Activated CD8-positive, alpha-beta memory T cell treated with anti-CD3 and anti-CD28 coated beads, Interleukin-2, amount 50 U/mL, for 1 hour (primary cell): ENCODE results near the gene PDILT.

Experiments used
- DNase-seq: peaks from one replicate; pipeline ENCODE4 v3.0.0-alpha.2; 2020; ENCODE audit errors: extremely low read depth

Gene PDILT

DNA sequence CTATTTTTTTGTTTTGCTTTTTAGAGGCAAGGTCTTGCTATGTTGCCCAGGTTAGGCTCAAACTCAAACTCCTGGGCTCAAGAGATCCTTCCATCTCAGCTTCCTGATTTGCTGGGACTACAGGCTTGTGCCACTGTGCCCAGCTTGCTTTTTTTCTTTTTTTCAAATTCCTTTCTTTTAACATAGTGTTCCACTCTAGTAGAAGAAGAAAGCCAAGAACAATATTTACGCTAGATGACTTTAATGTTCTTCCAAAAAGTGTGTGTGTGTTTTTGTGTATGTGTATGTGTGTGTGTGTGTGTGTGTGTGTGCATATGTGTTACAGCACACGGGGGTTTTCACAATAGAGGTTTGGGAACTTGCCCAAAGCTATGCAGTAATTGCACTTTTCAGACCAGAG is 41.3 kb downstream of the PDILT start:
- no peak for DNase-seq

DNA sequence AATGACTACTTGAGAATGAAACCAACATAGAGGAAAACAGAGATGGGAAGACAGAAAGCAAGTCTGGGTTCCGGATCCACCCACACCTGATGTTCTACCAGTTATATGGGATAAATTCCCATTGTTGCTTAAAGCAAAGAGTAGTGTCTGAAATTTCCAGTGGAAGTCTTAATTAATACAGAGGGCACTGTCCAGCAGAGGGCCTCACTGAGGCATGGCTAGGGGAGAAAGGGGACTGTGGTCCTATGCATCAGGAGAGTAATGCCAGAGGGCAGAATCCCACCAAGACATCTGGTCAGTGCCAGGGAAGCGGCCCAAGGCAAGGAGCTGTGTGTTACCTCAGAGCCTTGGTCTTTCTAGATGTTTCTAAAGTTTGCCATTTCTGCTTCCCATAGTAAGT is 44.5 kb downstream of the PDILT start:
- DNase-seq, result no peak

DNA sequence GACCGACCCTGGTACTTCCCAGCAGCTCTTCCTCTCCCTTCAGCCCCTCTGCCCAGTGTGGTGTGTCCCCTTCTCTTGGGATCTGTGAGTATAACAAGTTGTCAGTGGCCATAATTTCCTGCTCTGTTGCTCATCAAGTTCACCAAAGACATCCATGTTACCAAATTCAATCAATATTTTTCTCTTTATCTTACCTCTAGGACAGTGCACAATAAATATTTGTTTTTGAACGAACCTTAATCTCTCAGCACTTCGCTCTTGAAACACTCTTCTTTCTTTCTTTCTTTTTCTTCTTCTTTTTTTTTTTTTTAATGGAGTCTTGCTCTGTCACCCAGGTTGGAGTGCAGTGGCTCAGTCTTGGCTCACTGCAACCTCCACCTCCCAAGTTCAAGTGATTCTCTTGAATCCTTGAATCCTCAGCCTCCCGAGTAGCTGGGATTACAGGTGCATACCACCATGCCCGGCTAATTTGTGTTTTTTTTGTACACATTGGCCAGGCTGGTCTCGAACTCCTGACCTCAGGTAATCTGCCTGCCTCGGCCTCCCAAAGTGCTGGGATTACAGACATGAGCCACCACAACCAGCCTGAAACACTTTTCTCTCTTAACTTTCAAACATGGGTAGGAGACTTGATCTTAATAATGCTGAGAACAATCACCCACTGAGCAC is 49.3 kb downstream of the PDILT start:
- no peak for DNase-seq

DNA sequence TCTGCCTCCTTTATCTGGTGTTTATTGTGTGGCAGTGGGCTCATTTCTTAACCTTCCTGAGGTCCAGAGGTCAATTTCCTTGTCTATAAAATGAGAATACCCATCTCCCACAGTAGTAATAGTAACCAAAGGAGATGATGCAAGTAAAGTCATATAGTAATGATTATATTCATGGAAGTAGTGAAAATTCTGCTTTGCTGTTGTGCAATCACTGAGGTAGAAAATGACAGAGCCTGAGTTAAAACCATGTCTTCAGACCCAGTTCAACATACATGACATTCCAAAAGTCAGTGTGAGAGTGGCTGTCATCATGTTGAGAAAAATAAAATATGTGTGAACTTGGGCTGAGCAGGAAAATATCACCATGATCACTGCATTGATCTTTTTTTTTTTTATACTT is 51.2 kb downstream of the PDILT start:
- no peak for DNase-seq

DNA sequence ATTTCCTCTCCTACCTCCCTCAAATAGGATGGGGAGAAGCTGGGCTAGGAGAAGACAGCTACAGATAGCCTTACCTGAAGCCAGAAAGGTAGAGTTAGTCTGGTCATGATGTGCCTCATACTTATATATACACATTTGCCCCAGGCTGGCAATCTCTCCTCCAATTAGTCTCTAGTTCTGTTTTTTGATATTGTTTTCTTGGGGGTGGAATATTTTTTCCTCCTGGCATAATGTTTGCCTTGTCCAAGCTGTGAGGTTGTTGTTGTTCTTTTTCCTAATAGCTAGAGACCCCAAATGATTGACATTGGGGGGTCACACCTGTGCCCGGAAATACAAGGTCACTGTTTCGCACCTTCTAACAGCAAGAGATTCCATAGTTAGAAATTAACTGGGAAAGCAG is 51.9 kb downstream of the PDILT start, which contains the start of gene UMOD:
Gene UMOD, minus strand, starts transcription at position 101 of the 400 bp plus-strand sequence. CDS start 1,978 bp downstream, outside the sequence.
- DNase-seq, result no peak

DNA sequence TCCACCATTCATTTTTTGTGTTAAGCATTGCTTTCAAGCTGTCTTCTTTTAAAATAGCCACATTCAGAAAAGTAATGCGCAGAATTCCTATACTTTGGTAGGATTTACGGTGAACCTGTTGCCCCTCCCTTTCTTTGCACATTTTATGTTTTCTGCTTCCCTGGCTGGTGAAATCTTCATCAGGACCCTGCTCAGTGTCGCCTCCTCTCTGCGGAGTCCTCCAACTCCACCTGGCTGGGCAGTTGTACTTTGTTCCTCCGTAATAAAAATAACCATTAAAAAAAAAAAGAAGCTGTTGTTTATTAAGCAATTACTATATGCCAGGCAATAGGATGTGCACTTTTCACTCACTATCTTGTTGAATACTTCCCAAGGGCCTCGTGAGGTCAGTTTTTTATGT is 54.9 kb downstream of the PDILT start:
- no peak for DNase-seq

DNA sequence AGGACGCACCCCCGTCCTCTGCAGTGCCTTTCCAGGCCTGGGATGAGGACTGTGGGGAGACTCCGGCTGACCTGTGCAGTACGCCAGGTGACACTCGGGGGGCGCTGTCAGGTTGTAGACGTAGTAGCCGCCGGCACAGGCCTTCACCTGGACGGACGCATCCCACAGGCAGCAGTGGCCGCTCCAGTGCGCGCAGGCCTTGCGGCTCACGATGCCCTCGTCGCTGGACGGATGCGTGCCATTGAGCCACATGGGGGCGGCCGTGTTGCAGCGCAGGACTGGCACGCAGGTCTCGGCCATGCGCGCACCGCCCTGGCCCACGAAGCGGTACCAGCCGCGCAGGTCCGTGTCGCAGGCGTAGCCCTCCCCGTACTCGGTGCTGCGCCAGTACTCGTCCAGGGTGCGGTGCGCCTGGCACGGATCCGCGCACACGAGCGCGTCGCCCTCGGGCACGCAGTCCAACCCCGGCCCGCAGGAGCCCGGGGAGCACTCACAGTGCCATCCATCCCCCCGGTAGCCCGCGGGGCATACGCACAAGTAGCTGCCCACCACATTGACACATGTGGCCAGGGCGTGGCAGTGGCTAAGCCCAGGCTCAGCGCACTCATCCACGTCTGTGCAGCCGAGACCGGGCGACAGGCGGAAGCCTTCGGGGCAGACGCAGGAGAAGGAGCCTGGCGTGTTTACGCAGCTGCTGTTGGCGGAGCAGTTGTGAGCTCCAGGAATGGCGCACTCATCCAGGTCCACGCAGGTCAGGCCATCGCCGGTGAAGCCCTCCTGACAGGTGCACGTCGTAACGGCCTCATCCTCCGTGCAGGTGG is 56.0 kb downstream of the PDILT start:
- no peak for DNase-seq

DNA sequence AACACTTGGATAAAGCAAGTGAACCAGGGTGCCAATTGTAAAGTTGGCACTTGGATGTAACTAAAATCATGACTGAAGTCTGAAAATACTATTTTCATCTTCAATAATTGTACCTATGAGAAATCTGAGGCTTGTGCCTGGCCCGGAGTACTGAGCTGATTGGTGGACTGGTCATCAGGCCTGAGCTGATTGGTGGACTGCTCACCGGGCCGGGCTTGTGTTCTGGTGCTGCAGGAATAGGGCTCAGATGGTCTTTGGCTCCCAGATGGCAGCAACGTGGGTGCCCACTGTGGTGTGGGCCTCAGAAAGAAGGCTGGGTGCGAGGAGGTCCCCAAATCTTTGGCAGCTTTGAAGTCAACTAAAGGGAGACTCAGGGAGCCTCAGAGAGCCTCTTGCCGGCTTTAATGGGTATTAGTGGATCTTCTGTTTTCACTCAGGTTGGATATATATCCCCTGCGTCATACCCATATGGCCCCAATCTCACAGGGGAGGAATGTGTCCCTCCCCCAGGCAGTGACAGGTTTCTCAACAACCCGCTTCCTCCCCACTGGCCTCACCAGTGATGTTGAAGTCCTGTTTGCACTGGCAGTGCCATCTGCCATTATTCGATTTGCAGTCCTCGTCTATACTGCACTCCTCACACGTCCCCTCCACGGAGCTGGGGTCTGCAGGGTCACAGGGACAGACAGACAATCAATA is 56.7 kb downstream of the PDILT start:
- no peak for DNase-seq

DNA sequence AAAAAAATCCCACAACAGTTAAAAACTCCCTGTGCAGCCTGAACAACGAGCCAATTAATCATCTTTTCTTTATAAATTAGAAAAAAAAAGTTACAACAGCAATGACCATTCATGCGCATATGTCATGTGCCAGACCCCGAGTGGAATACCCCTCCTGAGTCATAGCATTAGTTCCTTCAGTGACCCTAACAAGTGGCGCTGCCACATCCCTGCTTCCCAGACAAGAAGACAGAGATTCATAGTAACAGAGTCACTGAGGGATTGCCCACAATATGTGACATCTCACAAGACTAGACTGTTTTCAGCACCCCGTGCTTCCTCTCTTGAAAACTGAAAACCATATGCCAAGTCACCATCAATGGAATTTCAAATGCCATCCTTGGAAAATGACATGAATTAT is 59.9 kb downstream of the PDILT start:
- DNase-seq, result no peak

DNA sequence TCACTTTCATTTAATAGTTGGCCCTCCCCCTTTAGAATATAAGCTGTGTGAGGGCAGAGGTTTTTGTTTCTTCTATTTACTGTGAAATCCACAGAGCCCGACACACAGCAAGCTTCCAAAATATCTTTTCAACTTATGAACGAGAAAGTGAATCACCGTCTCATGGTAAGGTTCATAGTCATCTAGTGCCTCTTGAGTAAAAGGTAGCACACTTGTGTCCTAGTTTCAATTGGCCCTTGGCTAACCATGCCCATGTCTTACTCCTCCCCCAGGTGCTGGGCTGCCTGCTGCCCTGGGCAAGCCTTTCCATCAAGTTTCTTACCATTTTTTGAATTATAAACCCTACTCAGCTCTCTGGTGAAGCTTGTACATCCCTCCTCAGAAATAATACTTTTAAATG is 64.8 kb downstream of the PDILT start:
- DNase-seq, result no peak

DNA sequence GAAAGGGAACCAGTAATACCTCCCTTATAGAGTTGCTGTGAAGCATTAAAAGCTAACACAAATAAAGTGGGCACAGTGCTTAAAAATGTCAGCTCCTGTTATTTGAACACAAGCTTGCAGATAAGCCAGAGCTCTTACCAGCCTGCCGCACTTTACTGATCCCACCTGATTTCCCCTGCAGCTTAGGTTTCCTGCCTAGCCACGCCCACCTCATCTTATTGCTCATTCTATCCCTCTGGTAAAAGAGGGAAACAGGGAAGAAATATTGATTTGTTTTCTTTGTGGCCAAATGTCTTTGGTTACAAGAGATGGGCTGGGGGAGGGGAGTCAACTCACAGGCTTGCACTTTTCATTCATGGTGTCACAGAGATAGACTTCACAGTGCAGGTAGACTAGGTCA is 67.6 kb downstream of the PDILT start:
- DNase-seq, result no peak

DNA sequence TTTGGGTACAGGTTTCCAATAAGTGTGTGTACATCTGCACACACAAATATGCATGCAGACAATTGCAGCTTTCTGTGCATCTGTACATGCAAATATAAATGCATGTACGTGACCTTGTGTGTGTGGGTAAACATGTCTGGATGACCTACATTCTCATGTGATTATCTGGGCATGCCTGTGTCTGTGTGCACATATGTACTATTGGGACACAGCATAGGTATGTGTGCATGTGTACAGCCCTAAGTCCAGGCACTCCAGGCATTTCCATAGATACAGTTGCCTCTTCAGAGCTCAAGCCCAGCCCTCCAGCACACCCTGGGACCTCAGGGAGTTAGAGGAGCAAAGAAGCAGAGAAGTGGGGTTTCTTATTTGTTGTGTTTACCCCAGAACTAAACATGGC is 70.1 kb downstream of the PDILT start:
- no peak for DNase-seq

DNA sequence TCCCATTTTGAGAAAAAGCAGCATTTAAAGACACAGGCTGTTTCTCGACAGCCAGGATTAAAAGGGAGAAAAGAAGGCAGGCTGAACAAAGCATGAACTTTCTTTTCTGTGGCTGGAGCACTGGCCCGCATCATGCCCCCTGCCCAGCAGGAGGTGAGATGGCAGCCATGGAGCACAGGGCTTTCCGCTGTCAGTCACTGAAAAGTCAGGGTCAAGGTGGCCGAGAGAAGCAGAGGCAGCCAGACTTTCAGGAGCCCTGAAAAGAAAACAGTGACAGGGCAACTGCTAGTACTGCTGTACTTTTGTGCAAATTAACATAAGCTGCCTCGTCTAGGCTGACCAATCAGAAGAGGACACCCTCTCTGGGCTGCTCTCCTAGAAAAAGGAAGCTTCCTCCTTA is 71.4 kb downstream of the PDILT start:
- no peak for DNase-seq

DNA sequence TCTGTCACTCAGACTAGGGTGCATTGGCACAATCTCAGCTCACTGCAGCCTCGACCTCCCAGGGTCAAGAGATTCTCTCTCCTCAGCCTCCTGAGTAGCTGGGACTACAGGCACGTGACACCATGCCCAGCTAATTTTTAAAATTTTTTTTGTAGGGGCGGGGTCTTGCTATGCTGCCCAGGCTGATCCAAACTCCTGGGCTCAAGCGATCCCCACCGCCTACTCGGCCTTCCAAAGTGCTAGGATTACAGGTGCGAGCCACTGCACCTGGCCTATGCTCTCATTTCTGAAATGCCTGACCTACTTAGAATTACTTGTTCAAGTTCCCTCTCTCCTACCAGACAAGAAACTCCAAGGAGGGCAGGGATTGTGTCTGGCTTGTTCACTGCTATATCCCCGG is 72.1 kb downstream of the PDILT start:
- no peak for DNase-seq

DNA sequence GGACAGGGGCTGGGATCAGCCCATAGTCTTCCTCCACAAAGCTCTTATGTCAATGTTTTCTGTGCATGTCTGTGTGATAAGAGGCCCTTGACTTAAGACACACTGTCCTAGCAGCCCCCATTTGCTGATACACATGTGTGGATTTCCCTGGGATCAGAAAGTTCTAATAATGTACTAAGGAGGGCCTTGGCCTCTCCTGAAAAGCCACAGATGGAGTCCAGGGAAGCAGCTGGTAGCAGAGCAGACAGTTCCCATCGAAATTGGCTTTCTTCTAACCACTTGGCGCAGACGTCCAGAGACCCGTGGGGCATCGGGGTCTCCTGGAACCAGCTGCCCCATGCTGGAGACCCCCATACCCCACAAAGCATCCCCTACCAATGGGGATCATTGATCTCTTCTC is 72.9 kb downstream of the PDILT start:
- no peak for DNase-seq

DNA sequence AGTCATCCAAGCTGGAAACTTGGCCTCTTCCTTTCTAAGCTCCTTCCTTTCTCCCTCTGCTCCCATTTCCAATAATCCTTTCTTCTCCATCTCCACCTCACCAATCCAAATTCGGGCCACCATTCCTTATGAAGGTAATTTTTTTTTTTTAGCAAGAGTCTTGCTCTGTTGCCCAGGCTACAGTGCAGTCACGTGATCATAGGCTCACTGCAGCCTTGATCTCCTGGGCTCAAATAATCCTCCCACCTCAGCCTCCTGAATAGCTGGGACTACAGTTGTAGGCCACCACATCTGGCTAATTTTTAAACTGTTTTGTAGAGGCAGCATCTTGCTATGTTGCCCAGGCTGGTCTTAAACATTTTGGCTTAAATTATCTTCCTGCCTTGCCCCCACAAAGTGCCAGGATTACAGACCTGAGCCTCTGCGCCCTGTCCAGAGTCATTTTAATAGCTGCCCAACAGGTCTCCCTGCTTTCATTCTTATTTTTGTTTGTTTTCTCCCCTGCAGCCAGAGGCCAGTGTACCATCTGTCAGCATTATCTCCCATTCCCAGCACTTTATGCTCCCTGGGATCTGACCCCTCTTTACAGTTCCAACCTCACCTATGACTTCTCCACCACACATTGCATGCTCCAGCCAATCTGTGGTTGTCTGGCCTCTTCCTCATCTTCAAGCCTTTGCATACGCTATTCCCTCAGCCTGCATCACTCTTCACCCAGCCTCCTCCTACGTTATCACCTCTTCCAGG is 75.0 kb downstream of the PDILT start:
- DNase-seq, result no peak

DNA sequence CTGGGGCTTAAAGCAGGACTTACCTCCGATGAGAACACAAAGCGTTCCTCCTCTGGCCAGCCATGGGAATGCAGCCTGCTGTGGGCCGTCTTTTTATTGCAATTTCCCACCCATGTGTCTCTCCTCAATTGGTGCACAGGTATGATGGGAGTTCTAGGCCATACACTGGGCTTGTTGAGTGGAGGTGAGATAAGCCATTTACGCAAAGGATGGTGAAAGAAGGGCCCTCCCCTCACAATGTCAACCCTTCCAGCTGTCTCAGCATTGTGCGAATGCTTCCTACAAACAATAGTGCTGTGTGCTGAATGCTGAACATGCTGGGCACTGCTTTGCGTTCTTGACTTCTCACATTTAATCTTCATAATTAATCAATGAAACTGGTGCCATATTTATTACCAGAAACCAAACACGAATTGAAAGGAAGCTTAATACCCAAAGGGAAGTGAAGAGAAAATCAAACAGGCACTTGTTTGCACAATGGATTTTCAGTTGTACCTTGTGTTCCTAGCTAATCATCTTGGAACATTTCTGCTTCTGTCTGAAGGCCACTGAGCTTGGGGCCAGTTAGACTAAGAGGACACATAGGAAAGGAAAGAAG is 77.0 kb downstream of the PDILT start, which contains the start of gene GP2:
Gene GP2, minus strand, starts transcription at position 70 of the 598 bp plus-strand sequence. CDS start 1,082 bp downstream, outside the sequence.
- DNase-seq, result no peak

DNA sequence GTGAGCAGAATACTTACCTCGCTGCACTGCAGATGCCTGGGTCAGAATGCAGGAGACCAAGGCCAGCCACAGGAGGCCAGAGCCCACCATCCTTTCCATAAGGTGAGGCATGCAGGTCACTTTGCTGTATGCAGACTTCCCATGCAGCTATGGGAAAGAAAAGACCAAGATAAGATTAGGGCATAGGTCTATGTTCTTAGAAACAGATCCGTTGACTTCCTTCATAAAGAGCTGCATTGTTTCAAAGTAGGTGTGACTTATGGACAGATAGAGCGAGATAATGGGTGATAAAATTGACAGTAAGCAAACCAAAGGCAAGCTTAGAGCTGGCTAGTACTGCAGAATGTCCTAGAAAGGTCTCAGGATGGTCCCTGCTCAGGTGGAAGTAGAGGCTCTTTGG is 78.2 kb downstream of the PDILT start:
- DNase-seq, result no peak

DNA sequence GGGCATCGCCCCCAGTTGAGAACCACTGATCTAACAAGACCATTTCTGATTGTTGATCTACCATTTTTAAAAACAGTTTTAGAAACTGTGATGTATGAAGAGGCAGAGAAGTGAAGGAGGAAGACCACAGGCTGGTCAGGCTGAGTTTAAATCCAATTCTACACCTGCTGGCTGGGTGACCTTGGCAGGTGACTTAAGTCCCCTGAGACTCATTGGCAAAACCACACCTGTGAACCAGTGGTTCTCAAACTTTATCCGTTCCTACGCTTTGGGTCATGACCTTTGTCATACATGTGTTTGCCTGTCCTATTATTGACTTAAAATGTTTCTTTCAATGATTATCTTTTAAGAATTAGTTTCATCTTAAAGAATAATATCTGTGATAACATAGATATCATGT is 79.5 kb downstream of the PDILT start:
- DNase-seq, result no peak

DNA sequence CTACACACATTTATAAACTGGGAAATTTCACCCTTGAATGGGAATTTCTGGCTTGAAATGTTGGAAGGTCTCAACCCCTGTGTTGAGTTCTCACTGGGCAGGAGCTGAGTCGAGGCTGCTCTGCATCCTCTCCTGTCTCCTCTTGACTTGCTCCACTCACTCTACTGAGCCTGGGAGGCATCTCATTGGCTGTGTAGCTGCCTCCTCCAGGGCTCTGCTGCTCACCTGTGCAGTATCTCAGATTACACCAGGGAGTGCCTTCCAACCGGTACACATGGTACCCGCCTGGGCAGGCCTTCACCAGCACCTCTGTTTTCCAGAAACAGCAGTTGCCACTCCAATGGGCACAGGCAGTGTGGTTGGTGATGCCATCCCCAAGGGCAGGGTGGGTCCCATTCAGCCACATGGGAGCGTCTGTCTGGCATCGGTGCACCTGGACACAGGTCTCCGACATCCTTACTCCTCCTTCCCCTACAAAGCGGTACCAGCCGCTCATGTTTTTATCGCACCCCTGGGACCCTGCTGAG is 80.9 kb downstream of the PDILT start:
- DNase-seq, result no peak

DNA sequence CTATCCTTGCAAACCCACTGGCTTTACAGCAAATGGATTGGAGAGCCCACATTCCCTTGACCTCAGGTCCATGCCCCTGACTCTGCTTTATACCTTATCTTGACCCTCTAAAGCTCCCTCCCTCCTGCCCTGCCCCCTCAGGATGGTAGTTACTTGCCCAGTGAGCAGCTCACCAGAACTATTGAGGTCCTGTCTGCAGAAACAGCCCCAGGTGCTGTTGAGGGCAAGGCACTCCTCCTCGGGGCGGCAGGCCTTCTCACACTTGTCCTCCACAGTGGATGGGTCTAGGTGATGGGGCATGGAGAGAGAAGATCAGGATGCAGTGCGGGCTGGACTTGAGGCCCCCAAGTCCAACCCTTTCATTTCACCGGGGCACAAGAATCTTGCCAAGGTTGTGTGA is 81.8 kb downstream of the PDILT start:
- no peak for DNase-seq
